ENCODE data around the gene TANC1.

The TANC1 gene

GRCh38 chr2:158943973-158944372 is 24.5 kb upstream of the TANC1 start:
- Mint-ChIP-seq H3K9me3 (no peaks in the 10 kb centered on the region), H3K27me3 (no peaks in the 10 kb centered on the region), H3K36me3 (no peaks in the 10 kb centered on the region), H3K27ac (no peak overlapping the region), H3K4me1 (peaks cover 2% of the 10 kb centered on the region), H3K4me3 (no peak overlapping the region)
- ATAC-seq (ENCODE audit: low read depth) (no peak), DNase-seq (ENCODE audit: low spot score in 2 of 2) (no peak)

GRCh38 chr2:158948964-158949699 is 19.3 kb upstream of the TANC1 start:
- no peaks in the 10 kb centered on the region for H3K36me3 Mint-ChIP-seq
- no peak for ATAC-seq (ENCODE audit: low read depth)
- no peak overlapping the region for H3K27ac Mint-ChIP-seq

GRCh38 chr2:158953454-158953853 is 15.0 kb upstream of the TANC1 start:
- Mint-ChIP-seq H3K4me3 (no peak overlapping the region), H3K36me3 (no peaks in the 10 kb centered on the region), H3K4me1 (peaks cover 5% of the 10 kb centered on the region), H3K9me3 (no peaks in the 10 kb centered on the region), H3K27ac (no peak overlapping the region), H3K27me3 (peaks cover 8% of the 10 kb centered on the region)
- ATAC-seq (ENCODE audit: low read depth) (no peak), DNase-seq (ENCODE audit: low spot score in 2 of 2) (no peak)

More at GRCh38 chr2:158948964-158949699, 19.3 kb upstream of the TANC1 start:
- H3K4me1 Mint-ChIP-seq: peaks cover 7% of the 10 kb centered on the region
- H3K4me3 Mint-ChIP-seq: no peak overlapping the region
- no peaks in the 10 kb centered on the region for H3K27me3 Mint-ChIP-seq
- no peak for DNase-seq (ENCODE audit: low spot score in 2 of 2)
- H3K9me3 Mint-ChIP-seq: no peaks in the 10 kb centered on the region

- DNase-seq (ENCODE audit: low spot score in 2 of 2): no peak
- Mint-ChIP-seq H3K36me3 (no peaks in the 10 kb centered on the region), H3K27ac (no peak overlapping the region), H3K9me3 (no peaks in the 10 kb centered on the region), H3K27me3 (peaks cover 9% of the 10 kb centered on the region), H3K4me3 (no peak overlapping the region), H3K4me1 (peaks cover 5% of the 10 kb centered on the region)
- ATAC-seq (ENCODE audit: low read depth): peak; percentile 60
Observed at GRCh38 chr2:158953926-158954763, 14.3 kb upstream of the TANC1 start.

- no peak for ATAC-seq (ENCODE audit: low read depth)
- Mint-ChIP-seq H3K27me3 (peaks cover 9% of the 10 kb centered on the region), H3K4me1 (peaks cover 5% of the 10 kb centered on the region), H3K9me3 (no peaks in the 10 kb centered on the region), H3K4me3 (no peak overlapping the region), H3K36me3 (no peaks in the 10 kb centered on the region), H3K27ac (no peak overlapping the region)
- DNase-seq (ENCODE audit: low spot score in 2 of 2): no peak
Observed at GRCh38 chr2:158955842-158956365, 12.5 kb upstream of the TANC1 start.

- no peaks in the 10 kb centered on the region for H3K36me3 Mint-ChIP-seq
- no peak overlapping the region for H3K4me3 Mint-ChIP-seq
- peaks cover 5% of the 10 kb centered on the region for H3K4me1 Mint-ChIP-seq
- ATAC-seq (ENCODE audit: low read depth): no peak
- H3K27me3 Mint-ChIP-seq: peaks cover 11% of the 10 kb centered on the region
- H3K9me3 Mint-ChIP-seq: no peaks in the 10 kb centered on the region
- H3K27ac Mint-ChIP-seq: no peak overlapping the region
- DNase-seq (ENCODE audit: low spot score in 2 of 2): no peak
Observed at GRCh38 chr2:158958365-158958764, 10.1 kb upstream of the TANC1 start.

GRCh38 chr2:158960193-158960592 is 8.2 kb upstream of the TANC1 start:
- Mint-ChIP-seq H3K27ac (no peak overlapping the region), H3K36me3 (no peaks in the 10 kb centered on the region), H3K4me1 (no peaks in the 10 kb centered on the region), H3K27me3 (peaks cover 10% of the 10 kb centered on the region), H3K9me3 (no peaks in the 10 kb centered on the region), H3K4me3 (no peak overlapping the region)
- DNase-seq (ENCODE audit: low spot score in 2 of 2): no peak
- no peak for ATAC-seq (ENCODE audit: low read depth)

GRCh38 chr2:158962074-158962473 is 6.4 kb upstream of the TANC1 start:
- no peak overlapping the region for H3K27ac Mint-ChIP-seq
- no peaks in the 10 kb centered on the region for H3K4me1 Mint-ChIP-seq
- DNase-seq (ENCODE audit: low spot score in 2 of 2) (no peak), ATAC-seq (ENCODE audit: low read depth) (no peak)
- H3K4me3 Mint-ChIP-seq: no peak overlapping the region
- H3K36me3 Mint-ChIP-seq: no peaks in the 10 kb centered on the region
- no peaks in the 10 kb centered on the region for H3K9me3 Mint-ChIP-seq
- peaks cover 8% of the 10 kb centered on the region for H3K27me3 Mint-ChIP-seq

- Mint-ChIP-seq H3K36me3 (no peaks in the 10 kb centered on the region), H3K27me3 (peaks cover 7% of the 10 kb centered on the region), H3K4me1 (peaks cover 3% of the 10 kb centered on the region), H3K4me3 (no peak overlapping the region), H3K27ac (no peak overlapping the region), H3K9me3 (no peaks in the 10 kb centered on the region)
- DNase-seq (ENCODE audit: low spot score in 2 of 2) (no peak), ATAC-seq (ENCODE audit: low read depth) (no peak)
Observed at GRCh38 chr2:158963071-158963470, 5.4 kb upstream of the TANC1 start.

- H3K27ac Mint-ChIP-seq: no peak overlapping the region
- no peak for DNase-seq (ENCODE audit: low spot score in 2 of 2)
- peaks cover 11% of the 10 kb centered on the region for H3K4me1 Mint-ChIP-seq
- H3K4me3 Mint-ChIP-seq: no peak overlapping the region
- ATAC-seq (ENCODE audit: low read depth): no peak
- no peaks in the 10 kb centered on the region for H3K36me3 Mint-ChIP-seq
- H3K27me3 Mint-ChIP-seq: peaks cover 7% of the 10 kb centered on the region
- no peaks in the 10 kb centered on the region for H3K9me3 Mint-ChIP-seq
Observed at GRCh38 chr2:158965107-158965506, 3.3 kb upstream of the TANC1 start.

GRCh38 chr2:158965641-158966040 is 2.8 kb upstream of the TANC1 start:
- ATAC-seq (ENCODE audit: low read depth): no peak
- no peaks in the 10 kb centered on the region for H3K9me3 Mint-ChIP-seq
- H3K4me3 Mint-ChIP-seq: no peak overlapping the region
- no peak overlapping the region for H3K27ac Mint-ChIP-seq
- peaks cover 12% of the 10 kb centered on the region for H3K4me1 Mint-ChIP-seq
- H3K36me3 Mint-ChIP-seq: no peaks in the 10 kb centered on the region
- peaks cover 12% of the 10 kb centered on the region for H3K27me3 Mint-ChIP-seq
- DNase-seq (ENCODE audit: low spot score in 2 of 2): no peak

GRCh38 chr2:158966312-158966711 is 2.1 kb upstream of the TANC1 start:
- Mint-ChIP-seq H3K27ac (no peak overlapping the region), H3K4me3 (no peak overlapping the region), H3K36me3 (no peaks in the 10 kb centered on the region), H3K4me1 (peaks cover 12% of the 10 kb centered on the region), H3K27me3 (peaks cover 12% of the 10 kb centered on the region), H3K9me3 (no peaks in the 10 kb centered on the region)
- DNase-seq (ENCODE audit: low spot score in 2 of 2) (no peak), ATAC-seq (ENCODE audit: low read depth) (no peak)

GRCh38 chr2:158967114-158967730 is 1.2 kb upstream of the TANC1 start:
- Mint-ChIP-seq H3K27ac (no peak overlapping the region), H3K27me3 (peaks cover 11% of the 10 kb centered on the region), H3K4me3 (peak overlapping the region; percentile 78), H3K36me3 (no peaks in the 10 kb centered on the region), H3K4me1 (peaks cover 12% of the 10 kb centered on the region), H3K9me3 (no peaks in the 10 kb centered on the region)
- ATAC-seq (ENCODE audit: low read depth): no peak
- DNase-seq (ENCODE audit: low spot score in 2 of 2): no peak

Measured in memory B cell (primary cell).